BE2C (cell line): Measurements from ENCODE around the gene KIF17.

Source experiments
- DNase-seq: peaks from one replicate; pipeline ENCODE4 v3.0.0-alpha.2; 2020
- H3K27me3 ChIP-seq: fragments of 250-450 bp; sonication (Bioruptor Pico); 2 replicates; pipeline ENCODE4 v1.5.1; 2020; ENCODE audit warnings: mild to moderate bottlenecking
- H3K36me3 ChIP-seq: fragments of 250-450 bp; sonication (Bioruptor Pico); 2 replicates; pipeline ENCODE4 v1.5.1; 2020; ENCODE audit warnings: mild to moderate bottlenecking
- H3K4me1 ChIP-seq: fragments of 250-450 bp; sonication (Bioruptor Pico); 2 replicates; pipeline ENCODE4 v1.5.1; 2020
- H3K4me3 ChIP-seq: 2 replicates; pipeline ENCODE4 v1.5.1; 2011; ENCODE audit warnings: low read depth, low read length
- H3K9me3 ChIP-seq: fragments of 250-450 bp; sonication (Bioruptor Pico); 2 replicates; pipeline ENCODE4 v1.5.1; 2020
- CTCF ChIP-seq: IDR thresholded peaks from 2 replicates; pipeline ENCODE4 v1.5.1; 2012; ENCODE audit warnings: mild to moderate bottlenecking, low read depth, low read length

Gene KIF17

GRCh38 chr1:20728371-20729154 lies 10.8 kb upstream of the KIF17 start:
- no peak for TF ChIP-seq CTCF
- no peaks in the 10 kb centered on the region for H3K27me3 ChIP-seq
- no peaks in the 10 kb centered on the region for H3K9me3 ChIP-seq
- H3K4me3 ChIP-seq: no peak overlapping the region
- H3K4me1 ChIP-seq: no peaks in the 10 kb centered on the region; the same call in 1 of the 2 replicates
- no peak for DNase-seq
- H3K36me3 ChIP-seq: no peaks in the 10 kb centered on the region

DNA sequence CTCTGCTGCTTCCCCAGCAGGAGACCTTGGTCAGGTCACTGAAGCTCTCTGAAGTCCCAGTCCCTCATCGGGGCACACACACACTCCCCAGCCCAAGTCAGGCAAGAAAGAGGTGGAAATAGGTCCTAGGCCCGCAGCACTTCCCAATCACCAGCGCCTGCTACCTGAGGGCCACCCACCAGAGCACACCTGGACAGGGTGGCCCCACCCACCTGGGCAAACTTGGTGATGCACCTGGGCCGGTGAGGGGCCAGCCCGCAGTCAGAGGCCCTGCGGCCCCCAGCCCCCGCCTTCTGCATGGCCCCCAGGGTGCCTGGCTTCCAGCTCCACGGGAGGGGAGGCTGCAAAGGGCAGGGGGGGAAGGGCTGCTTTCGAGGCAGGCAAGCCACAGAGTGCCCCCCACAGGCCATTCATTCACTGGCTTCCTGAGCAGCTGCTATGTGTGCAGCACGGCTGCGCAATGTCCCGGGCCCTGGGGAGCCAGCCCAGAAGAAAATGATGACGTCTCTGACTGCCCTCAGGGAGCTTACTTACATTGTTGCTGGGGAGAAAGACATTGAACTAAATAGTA lies 10.0 kb upstream of the KIF17 start:
- no peak for TF ChIP-seq CTCF
- no peaks in the 10 kb centered on the region for H3K27me3 ChIP-seq
- no peaks in the 10 kb centered on the region for H3K9me3 ChIP-seq
- no peaks in the 10 kb centered on the region; the same call in 1 of the 2 replicates for H3K4me1 ChIP-seq
- no peaks in the 10 kb centered on the region for H3K36me3 ChIP-seq
- DNase-seq: no peak
- no peak overlapping the region for H3K4me3 ChIP-seq

DNA sequence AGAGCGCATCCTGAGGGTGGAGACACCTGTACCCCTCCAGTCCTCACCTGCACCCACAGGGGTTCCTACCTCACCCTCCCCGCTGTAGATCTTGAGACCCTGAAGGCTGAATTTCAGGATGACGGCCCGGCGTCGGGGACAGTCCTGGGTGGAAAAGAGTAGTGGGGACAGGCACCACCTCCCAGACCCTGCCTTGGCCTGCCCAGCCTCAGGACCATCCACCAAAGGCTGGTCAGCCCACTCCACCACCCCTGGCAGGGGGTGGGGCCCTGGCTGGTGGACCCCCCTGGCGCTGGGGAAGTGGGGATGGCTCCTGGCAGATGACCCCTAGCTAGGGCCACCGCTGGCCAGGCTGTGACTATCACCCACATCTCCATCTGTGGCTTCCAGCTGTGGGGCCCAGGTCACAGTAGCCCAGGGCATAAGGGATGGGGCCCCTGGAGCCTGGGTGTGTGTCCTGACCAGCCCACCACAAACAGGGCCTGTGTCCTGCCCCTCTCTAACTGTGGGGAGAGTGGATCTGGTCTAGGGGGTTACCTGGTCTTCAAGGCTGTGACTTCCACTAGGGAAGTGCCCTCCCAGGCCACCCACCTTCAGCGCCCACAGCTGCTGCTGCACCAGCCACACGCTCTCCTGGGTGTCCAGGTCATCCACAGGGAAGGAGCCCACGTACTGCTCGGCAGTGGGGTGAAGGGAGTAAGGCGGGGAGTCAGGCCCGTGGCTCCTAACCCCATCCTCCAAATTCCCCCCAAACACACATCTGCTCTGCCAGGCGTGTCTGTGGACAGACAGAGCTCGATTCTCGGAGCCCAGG lies 9.3 kb upstream of the KIF17 start:
- H3K9me3 ChIP-seq: no peaks in the 10 kb centered on the region
- no peak for TF ChIP-seq CTCF
- no peaks in the 10 kb centered on the region for H3K4me1 ChIP-seq
- H3K4me3 ChIP-seq: no peak overlapping the region
- H3K36me3 ChIP-seq: no peaks in the 10 kb centered on the region
- DNase-seq: no peak
- no peaks in the 10 kb centered on the region for H3K27me3 ChIP-seq

DNA sequence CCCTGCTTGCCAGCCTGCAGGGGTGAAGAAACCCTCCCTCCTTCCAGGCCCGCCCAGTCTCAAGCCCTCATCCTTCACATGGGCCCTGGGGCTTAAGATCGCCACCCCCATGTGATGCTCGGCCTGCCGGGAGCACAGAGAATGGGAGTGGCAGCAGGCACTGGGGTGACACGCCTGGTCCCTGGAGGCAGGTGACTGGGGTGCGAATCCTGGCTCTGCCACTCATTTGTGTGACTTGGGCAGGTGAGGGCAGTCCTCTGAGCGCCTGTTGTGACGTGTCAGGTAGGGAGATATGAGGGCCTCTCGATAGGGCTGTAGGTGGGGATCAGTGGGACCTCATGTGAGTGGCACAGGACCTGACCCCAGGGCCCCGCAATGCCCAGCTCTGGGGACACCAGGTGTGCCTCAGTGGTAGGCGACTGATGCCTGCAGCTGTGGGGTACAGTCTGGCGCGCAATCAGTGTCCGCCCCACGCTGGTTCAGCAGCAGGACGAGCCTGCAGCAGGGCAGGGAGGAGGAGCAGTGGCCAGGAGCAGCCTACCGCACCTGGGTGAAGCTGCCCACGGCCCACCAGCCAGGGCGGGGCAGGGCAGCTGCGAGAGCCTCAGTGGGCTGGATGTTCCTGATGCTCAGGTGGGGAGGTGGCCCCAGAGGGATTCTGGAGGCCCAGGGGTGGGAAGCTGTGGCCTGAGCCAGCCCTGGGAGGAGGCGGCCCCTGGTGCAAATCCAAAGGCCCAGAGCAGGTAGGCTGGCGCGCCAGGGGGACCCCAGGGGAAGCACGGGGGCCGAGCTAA lies 8.5 kb upstream of the KIF17 start:
- Histone ChIP-seq H3K9me3 (no peaks in the 10 kb centered on the region), H3K4me3 (no peak overlapping the region), H3K4me1 (no peaks in the 10 kb centered on the region)

More for the DNA sequence above, 8.5 kb upstream of the KIF17 start:
- Histone ChIP-seq H3K36me3 (no peaks in the 10 kb centered on the region), H3K27me3 (no peaks in the 10 kb centered on the region)
- TF ChIP-seq CTCF: no peak
- DNase-seq: no peak
